Right lobe of liver (tissue), 6 donors: ENCODE data around the gene OCEL1. TPM values are rescaled to one million over a fixed set of nuclear protein-coding genes. Genes with fewer than 3 reads are reported as not detected.

Experiments
- ATAC-seq, 4 donors: fragments of 200-7000 bp; cut with Tn5 transposase; one replicate each; pipeline ENCODE4 v1.9.1; 2020; ENCODE audit warnings: mild to moderate bottlenecking in 4 of 4, moderate library complexity in 4 of 4
- DNase-seq, 3 donors: peaks; one replicate each; pipeline ENCODE4 v3.0.0-alpha.2; 2020
- H3K27ac ChIP-seq, 3 donors: fragments of 200-600 bp; one replicate each; pipeline ENCODE4 v1.8.0; 2022
- H3K27me3 ChIP-seq, 2 donors: fragments of 200-600 bp; one replicate each; pipeline ENCODE4 v1.8.0; 2022
- H3K36me3 ChIP-seq, 4 donors: fragments of 200-600 bp; sonication (generic) in 1 of 4; one replicate each; pipeline versions ENCODE4 v1.5.1 to v1.8.0; 2017 to 2022; ENCODE audit warnings: control low read depth in 1 of 4
- H3K4me1 ChIP-seq, 4 donors: fragments of 200-600 bp; sonication (generic) in 1 of 4; one replicate each; pipeline versions ENCODE4 v1.5.1 to v1.8.0; 2017 to 2022; ENCODE audit warnings: control low read depth in 1 of 4
- H3K4me3 ChIP-seq, 3 donors: fragments of 200-600 bp; one replicate each; pipeline ENCODE4 v1.8.0; 2022
- H3K9me3 ChIP-seq, 4 donors: fragments of 200-600 bp; sonication (generic) in 1 of 4; one replicate each; pipeline versions ENCODE4 v1.5.1 to v1.8.0; 2017 to 2022; ENCODE audit warnings: control low read depth in 1 of 4
- CTCF ChIP-seq, 4 donors: fragments of 200-600 bp in 3 of 4; fragments of 450-650 bp in 1 of 4; IDR thresholded peaks; one replicate each; pipeline versions ENCODE4 v1.5.1 to v1.8.0; 2016 to 2022; ENCODE audit warnings: antibody characterized with exemption in 4 of 4, mild to moderate bottlenecking in 2 of 4
- POLR2A ChIP-seq: fragments of 450-650 bp; IDR thresholded peaks from one replicate; pipeline ENCODE4 v1.6.1; 2017; ENCODE audit warnings: antibody characterized with exemption, mild to moderate bottlenecking
- WGBS: methylation state at CpG from one replicate; pipeline ENCODE4 v1.1.6; 2018; ENCODE audit warnings: low coverage, low lambda C conversion rate; ENCODE audit not compliant: insufficient coverage; ENCODE audit errors: missing lambda C conversion rate; 5-methylcytosine and 5-hydroxymethylcytosine counted together
- intact Hi-C, 2 donors: fragments of 100-400 bp; cut with DNase I; formaldehyde crosslinking; loops; one replicate each; pipeline versions ENCODE4 v1.11.2 to v1.14.1; 2022
- total RNA-seq, 6 experiments: library from RNA; depleted of rRNA in 2 of 6; stranded (reverse); fragments of >200 nt in 2 of 6; fragmentation: NEBNext Ultra II Directional in 3 of 6; extraction: Animal tissue kit (Norgen Biotek cat#: 25700) in 3 of 6; gene quantifications; one replicate each; pipeline versions ENCODE4 v1.1.0 to v1.2.4, GENCODE V29; 2016 to 2023
- donor health status: DM: no; HTN: yes; CAD: no.
- donor health status: DM: no; HTN: no; CAD: no.
- donor health status: DM: no; HTN: no; CAD: no.
- donor health status: DM: no; HTN: yes; CAD: no.
- donor health status: DM: no; HTN: yes; CAD: no.

OCEL1 gene
- total RNA-seq, 6 experiments from 2014 or later = 17.8 to 64.2 (median 31.2) TPM

GRCh38 chr19:17219286-17219685, 6.7 kb upstream of the OCEL1 start:
- 100% methylated on average over 3 of the region's 8 CpGs for WGBS

GRCh38 chr19:17220207-17220758, 5.7 kb upstream of the OCEL1 start:
- intact Hi-C loops = no loop called here
- Histone ChIP-seq H3K4me3 (no peak overlapping the region), H3K27me3 (no peaks in the 10 kb centered on the region), H3K27ac (no peak overlapping the region), H3K4me1 (peaks cover 0 to 7% (median 0%) of the 10 kb centered on the region in 4 donors), H3K9me3 (no peaks in the 10 kb centered on the region), H3K36me3 (peaks cover 0 to 15% (median 7%) of the 10 kb centered on the region in 4 donors)
- ATAC-seq = peak in 1 of 4 donors; percentile 1
- DNase-seq = no peak
- 49% methylated on average over 7 of the region's 14 CpGs for WGBS
- no peak for TF ChIP-seq POLR2A
- TF ChIP-seq CTCF (IDR thresholded peaks at IDR 0.05) = no peak

More at GRCh38 chr19:17219286-17219685, 6.7 kb upstream of the OCEL1 start:
- H3K4me3 ChIP-seq = no peak overlapping the region
- peaks cover 0 to 15% (median 7%) of the 10 kb centered on the region in 4 donors for H3K36me3 ChIP-seq
- H3K27me3 ChIP-seq = no peaks in the 10 kb centered on the region
- H3K9me3 ChIP-seq = no peaks in the 10 kb centered on the region
- peaks cover 0 to 13% (median 3%) of the 10 kb centered on the region in 4 donors for H3K4me1 ChIP-seq
- H3K27ac ChIP-seq = no peak overlapping the region
- intact Hi-C loops = no loop called here
- no peak for DNase-seq
- TF ChIP-seq CTCF (IDR thresholded peaks at IDR 0.05) = no peak
- TF ChIP-seq POLR2A = no peak
- ATAC-seq = no peak

- DNase-seq = no peak
- peaks cover 0 to 4% (median 0%) of the 10 kb centered on the region in 4 donors for H3K36me3 ChIP-seq
- no peak overlapping the region for H3K4me3 ChIP-seq
- no peaks in the 10 kb centered on the region for H3K9me3 ChIP-seq
- no peak for ATAC-seq
- TF ChIP-seq POLR2A (no peak), CTCF (IDR thresholded peaks at IDR 0.05) (no peak)
- no peak overlapping the region for H3K27ac ChIP-seq
- WGBS = 86% methylated on average over 9 of the region's 10 CpGs
- no peaks in the 10 kb centered on the region for H3K27me3 ChIP-seq
- intact Hi-C loops = no loop called here
- peaks cover 0 to 14% (median 6%) of the 10 kb centered on the region in 4 donors for H3K4me1 ChIP-seq
Observed at GRCh38 chr19:17225053-17225452, 973 bp upstream of the OCEL1 start.

GRCh38 chr19:17227798-17228367, 1.9 kb downstream of the OCEL1 start:
- intact Hi-C loops = no loop called here
- peaks cover 0 to 14% (median 6%) of the 10 kb centered on the region in 4 donors for H3K4me1 ChIP-seq
- DNase-seq = peak in 2 of 3 donors; percentile 46 to 84
- H3K9me3 ChIP-seq = no peaks in the 10 kb centered on the region
- peaks cover 0 to 26% (median 6%) of the 10 kb centered on the region in 4 donors for H3K36me3 ChIP-seq
- no peaks in the 10 kb centered on the region for H3K27me3 ChIP-seq
- 49% methylated on average over 3 of the region's 13 CpGs for WGBS
- peak overlapping the region in 1 of 3 donors; percentile 66 for H3K27ac ChIP-seq
- peak overlapping the region in 2 of 3 donors; percentile 76 to 77 for H3K4me3 ChIP-seq
- peak; percentile 1 to 41 (median 12) for ATAC-seq
- TF ChIP-seq CTCF (IDR thresholded peaks at IDR 0.05) (no peak), POLR2A (no peak)
